H9 (cell line): ENCODE measurements around the gene OBP2B. TPM values are rescaled to one million over a fixed set of nuclear protein-coding genes. Genes with fewer than 3 reads are reported as not detected.

Experiments used
- DNase-seq: peaks from one replicate; pipeline ENCODE4 v3.0.0-alpha.2; 2017
- H2AFZ ChIP-seq: one replicate; pipeline ENCODE4 v1.6.1; 2013; ENCODE audit warnings: mild to moderate bottlenecking, low read length, control low read depth, moderate library complexity
- H2AK5ac ChIP-seq: 2 replicates; pipeline ENCODE4 v1.6.1; 2013; ENCODE audit warnings: low read length, control low read depth, mixed read lengths; ENCODE audit not compliant: insufficient read length
- H2BK120ac ChIP-seq: one replicate; pipeline ENCODE4 v1.6.1; 2013; ENCODE audit warnings: low read depth, mild to moderate bottlenecking, low read length, control low read depth, inconsistent platforms; ENCODE audit not compliant: poor library complexity, severe bottlenecking
- H2BK12ac ChIP-seq: 2 replicates; pipeline ENCODE4 v1.6.1; 2013; ENCODE audit warnings: low read length, control low read depth, mixed read lengths, low read depth; ENCODE audit not compliant: insufficient read length
- H2BK15ac ChIP-seq: 2 replicates; pipeline ENCODE4 v1.6.1; 2013; ENCODE audit warnings: low read depth, low read length, control low read depth
- H2BK20ac ChIP-seq: one replicate; pipeline ENCODE4 v1.6.1; 2013; ENCODE audit warnings: low read depth, mild to moderate bottlenecking, low read length, control low read depth, inconsistent platforms; ENCODE audit not compliant: poor library complexity, severe bottlenecking
- H2BK5ac ChIP-seq: 2 replicates; pipeline ENCODE4 v1.6.1; 2013; ENCODE audit warnings: low read length, control low read depth, mixed read lengths; ENCODE audit not compliant: insufficient read length
- H3K14ac ChIP-seq: 2 replicates; pipeline ENCODE4 v1.6.1; 2013; ENCODE audit warnings: low read length, control low read depth; ENCODE audit not compliant: insufficient read depth
- H3K18ac ChIP-seq: 2 replicates; pipeline ENCODE4 v1.6.1; 2013; ENCODE audit warnings: low read depth, mild to moderate bottlenecking, mixed read lengths, low read length, control low read depth; ENCODE audit not compliant: insufficient read length
- H3K23ac ChIP-seq: 2 replicates; pipeline ENCODE4 v1.6.1; 2013; ENCODE audit warnings: low read length, control low read depth, mixed read lengths, low read depth; ENCODE audit not compliant: insufficient read length
- H3K23me2 ChIP-seq: 2 replicates; pipeline ENCODE4 v1.6.1; 2013; ENCODE audit warnings: low read depth, mild to moderate bottlenecking, mixed read lengths, low read length, control low read depth; ENCODE audit not compliant: insufficient read length, poor library complexity, severe bottlenecking
- H3K27ac ChIP-seq: 2 replicates; pipeline ENCODE4 v1.5.1; 2013; ENCODE audit warnings: low read length, control low read depth, mixed read lengths, low read depth; ENCODE audit not compliant: insufficient read length
- H3K27me3 ChIP-seq: 2 replicates; pipeline ENCODE4 v1.6.1; 2013; ENCODE audit warnings: low read length, control low read depth, inconsistent platforms; ENCODE audit not compliant: insufficient read depth
- H3K4ac ChIP-seq: 2 replicates; pipeline ENCODE4 v1.6.1; 2013; ENCODE audit warnings: low read depth, mild to moderate bottlenecking, control low read depth, inconsistent platforms, low read length, moderate library complexity
- H3K4me1 ChIP-seq: 2 replicates; pipeline ENCODE4 v1.6.1; 2013; ENCODE audit warnings: low read length, control low read depth, inconsistent platforms; ENCODE audit not compliant: insufficient read depth
- H3K4me2 ChIP-seq: 2 replicates; pipeline ENCODE4 v1.6.1; 2013; ENCODE audit warnings: low read length, control low read depth, mixed read lengths; ENCODE audit not compliant: insufficient read length, insufficient read depth
- H3K56ac ChIP-seq: 2 replicates; pipeline ENCODE4 v1.6.1; 2013; ENCODE audit warnings: low read depth, mild to moderate bottlenecking, mixed read lengths, low read length, control low read depth; ENCODE audit not compliant: insufficient read length
- H3K79me1 ChIP-seq: 2 replicates; pipeline ENCODE4 v1.6.1; 2013; ENCODE audit warnings: low read depth, mild to moderate bottlenecking, moderate library complexity, low read length, control low read depth, inconsistent platforms; ENCODE audit not compliant: insufficient read depth, poor library complexity, severe bottlenecking
- H3K79me2 ChIP-seq: 2 replicates; pipeline ENCODE4 v1.6.1; 2013; ENCODE audit warnings: low read length, control low read depth, inconsistent platforms; ENCODE audit not compliant: insufficient read depth
- H3K9ac ChIP-seq: 2 replicates; pipeline ENCODE4 v1.6.1; 2013; ENCODE audit warnings: low read length, control low read depth, mixed read lengths; ENCODE audit not compliant: insufficient read length; ENCODE audit errors: extremely low read depth
- H3K9me3 ChIP-seq: one replicate; pipeline ENCODE4 v1.6.1; 2013; ENCODE audit warnings: low read depth, low read length, inconsistent platforms; ENCODE audit not compliant: control insufficient read depth
- H3T11ph ChIP-seq: one replicate; pipeline ENCODE4 v1.6.1; 2013; ENCODE audit warnings: mild to moderate bottlenecking, low read length, control low read depth, inconsistent platforms
- H4K20me1 ChIP-seq: one replicate; pipeline ENCODE4 v1.6.1; 2013; ENCODE audit not compliant: control insufficient read depth, insufficient read length, insufficient read depth
- H4K5ac ChIP-seq: 2 replicates; pipeline ENCODE4 v1.6.1; 2013; ENCODE audit warnings: low read depth, mild to moderate bottlenecking, mixed read lengths, low read length, control low read depth; ENCODE audit not compliant: insufficient read length
- H4K8ac ChIP-seq: replicated peaks from 2 replicates; pipeline ENCODE4 v1.6.1; 2013; ENCODE audit warnings: low read length, control low read depth, mixed read lengths, low read depth; ENCODE audit not compliant: insufficient read length
- H4K91ac ChIP-seq: 2 replicates; pipeline ENCODE4 v1.6.1; 2013; ENCODE audit warnings: low read depth, mild to moderate bottlenecking, moderate library complexity, mixed read lengths, low read length, control low read depth; ENCODE audit not compliant: insufficient read length
- H3K27ac Mint-ChIP-seq, 3 experiments: 2 replicates in 2 of 3; 3 replicates in 1 of 3; pipeline ENCODE4 v1.8.0; 2020 to 2021; ENCODE audit warnings: mixed read lengths in 3 of 3, mild to moderate bottlenecking in 1 of 3, moderate library complexity in 1 of 3
- H3K27me3 Mint-ChIP-seq: 2 replicates; pipeline ENCODE4 v1.8.0; 2021; ENCODE audit warnings: low read depth, mild to moderate bottlenecking, moderate library complexity, mixed read lengths
- H3K36me3 Mint-ChIP-seq, 3 experiments: 2 replicates in 2 of 3; 3 replicates in 1 of 3; pipeline ENCODE4 v1.8.0; 2020 to 2021; ENCODE audit warnings: low read depth in 3 of 3, mixed read lengths in 3 of 3; ENCODE audit not compliant: insufficient read depth in 1 of 3
- H3K4me1 Mint-ChIP-seq, 2 experiments: 2 replicates each; pipeline ENCODE4 v1.8.0; 2020; ENCODE audit warnings: mixed read lengths in 2 of 2
- H3K4me3 Mint-ChIP-seq, 2 experiments: 2 replicates in 1 of 2; 3 replicates in 1 of 2; pipeline ENCODE4 v1.8.0; 2020 to 2021; ENCODE audit warnings: mild to moderate bottlenecking in 2 of 2, mixed read lengths in 2 of 2, moderate library complexity in 1 of 2
- H3K9me3 Mint-ChIP-seq, 2 experiments: 2 replicates in 1 of 2; 3 replicates in 1 of 2; pipeline ENCODE4 v1.8.0; 2020; ENCODE audit warnings: mild to moderate bottlenecking in 2 of 2, mixed read lengths in 2 of 2, moderate library complexity in 1 of 2
- CTCF ChIP-seq: fragments of 200-600 bp; sonication (generic); conservative IDR thresholded peaks from 3 replicates; pipeline ENCODE4 v1.8.0; 2021; ENCODE audit warnings: antibody characterized with exemption, mild to moderate bottlenecking
- WGBS: extraction: QIAGEN DNeasy Blood & Tissue Kit; methylation state at CpG from one replicate; pipeline ENCODE4 v1.1.7; 2013; ENCODE audit warnings: missing lambda C conversion rate, low lambda C conversion rate, mixed read lengths; ENCODE audit not compliant: insufficient read length; ENCODE audit errors: extremely low coverage; 5-methylcytosine and 5-hydroxymethylcytosine counted together
- total RNA-seq: library from RNA; stranded (reverse); gene quantifications from 2 replicates; pipeline ENCODE4 v1.2.1, GENCODE V29; 2021

OBP2B gene
- total RNA-seq, 1 experiment from 2014 or later: not detected

- H3K27me3 Mint-ChIP-seq: peaks cover 38% of the 10 kb centered on the region
Measured at GRCh38 chr9:133252301-133253020, 43.4 kb upstream of the OBP2B start.

More at GRCh38 chr9:133252301-133253020, 43.4 kb upstream of the OBP2B start:
- WGBS: no CpG with 5 or more reads among the region's 16 CpGs
- DNase-seq: no peak
- Histone ChIP-seq H3K4ac (no peak overlapping the region), H4K5ac (no peak overlapping the region), H4K91ac (no peak overlapping the region), H4K20me1 (no peaks in the 10 kb centered on the region), H3K4me1 (no peaks in the 10 kb centered on the region), H2BK12ac (no peak overlapping the region), H3K79me1 (no peaks in the 10 kb centered on the region), H2AFZ (no peak overlapping the region), H3K27ac (no peak overlapping the region), H3K9ac (no peak overlapping the region), H3K27me3 (no peaks in the 10 kb centered on the region), H3T11ph (no peak overlapping the region), H3K4me2 (no peak overlapping the region), H2BK5ac (no peak overlapping the region), H3K79me2 (no peaks in the 10 kb centered on the region), H2BK20ac (no peak overlapping the region), H3K18ac (no peak overlapping the region), H3K14ac (no peak overlapping the region), H2AK5ac (no peak overlapping the region), H4K8ac (no peak overlapping the region), H3K23me2 (no peaks in the 10 kb centered on the region), H3K56ac (no peak overlapping the region), H2BK15ac (no peak overlapping the region), H3K23ac (no peak overlapping the region), H2BK120ac (no peak overlapping the region), H3K9me3 (no peaks in the 10 kb centered on the region)
- Mint-ChIP-seq H3K36me3 (no peaks in the 10 kb centered on the region; a peak in 1 of 7 replicates), H3K9me3 (no peaks in the 10 kb centered on the region), H3K27ac (no peak overlapping the region), H3K4me3 (no peak overlapping the region; a peak in 1 of 5 replicates), H3K4me1 (peaks cover 4 to 11% of the 10 kb centered on the region in 2 experiments)
- no peak for TF ChIP-seq CTCF
